DND-41 (cell line): Measurements from ENCODE around the gene BCL2L2.

Experiments used
- CTCF ChIP-seq: IDR thresholded peaks from 2 replicates; pipeline ENCODE4 v1.5.1; 2012; ENCODE audit warnings: borderline replicate concordance, low read length, moderate library complexity, mild to moderate bottlenecking; ENCODE audit not compliant: poor library complexity, severe bottlenecking; ENCODE audit errors: extremely low read depth
- EZH2 ChIP-seq: IDR thresholded peaks from 3 replicates; pipeline ENCODE4 v1.6.1; 2012; ENCODE audit warnings: borderline replicate concordance, low read depth, mild to moderate bottlenecking, moderate library complexity, low read length, inconsistent platforms; ENCODE audit not compliant: severe bottlenecking

- TF ChIP-seq CTCF (no peak), EZH2 (no peak)
These were observed 48.4 kb upstream of the BCL2L2 start for GRCh38 chr14:23258256-23258655.
